ENCODE results near the gene S100P. TPM values are rescaled to one million over a fixed set of nuclear protein-coding genes. Genes with fewer than 3 reads are reported as not detected.

Gene S100P
- total RNA-seq, 1 donor from 2014 or later = 34.1 TPM

GRCh38 chr4:6742507-6742906 lies 48.8 kb downstream of the S100P start:
- intact Hi-C loops (cut with micrococcal nuclease) = no loop called here

DNA sequence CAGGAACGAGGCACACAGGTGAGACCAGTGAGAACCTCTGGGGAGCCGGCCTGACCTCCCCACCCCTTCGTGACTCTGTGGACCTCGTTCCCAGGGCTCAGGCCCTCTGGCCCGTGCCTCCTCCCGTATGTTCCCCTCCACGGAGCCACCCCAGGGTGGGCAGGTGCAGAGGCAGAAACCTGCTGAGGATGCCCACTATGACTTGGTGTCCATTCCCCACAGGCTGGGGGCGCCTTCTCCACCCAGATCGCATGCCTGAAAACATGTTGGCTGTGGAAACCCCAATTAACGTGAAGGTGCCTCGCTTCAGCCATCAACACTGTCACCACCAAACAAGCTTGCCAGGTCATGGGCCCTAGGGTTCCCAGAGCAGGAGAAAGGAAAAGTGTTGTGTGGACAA lies 49.3 kb downstream of the S100P start:
- intact Hi-C loops (cut with micrococcal nuclease) = no loop called here

Other genes starting within 250 kb of the S100P start
- gene PPP2R2C, start 221.3 kb upstream of the S100P start, total RNA-seq = not detected in 2 replicates
- gene MAN2B2, start 118.7 kb upstream of the S100P start, total RNA-seq = 27.5 and 27.8 TPM in 2 replicates
- 100 and 102 TPM in 2 replicates for gene MRFAP1, start 53.2 kb upstream of the S100P start, total RNA-seq
- gene MRFAP1L1, start 16.0 kb downstream of the S100P start, total RNA-seq = 70.2 TPM in 2 replicates
- gene BLOC1S4, start 22.3 kb downstream of the S100P start, total RNA-seq = 15.3 and 17.4 TPM in 2 replicates
- 15.6 and 16.7 TPM in 2 replicates for gene KIAA0232, start 88.8 kb downstream of the S100P start, total RNA-seq
- gene TBC1D14, start 215.9 kb downstream of the S100P start, total RNA-seq = 39.6 and 43.1 TPM in 2 replicates